OCI-LY3 (cell line): Measurements from ENCODE around the gene SPA17.

ENCODE experiments used
- H2AFZ ChIP-seq: fragments of 200-600, 300-600 bp; shearing (Covaris generic); 2 replicates; pipeline ENCODE4 v1.6.0; 2014; ENCODE audit warnings: antibody characterized with exemption, low read depth, low read length
- H3K27ac ChIP-seq: fragments of 200-600, 300-600 bp; sonication (generic); 2 replicates; pipeline ENCODE4 v1.5.1; 2014; ENCODE audit warnings: mild to moderate bottlenecking, low read length, moderate library complexity, mixed read lengths
- H3K27me3 ChIP-seq: fragments of 200-600, 300-600 bp; sonication (generic); 2 replicates; pipeline ENCODE4 v1.6.1; 2014; ENCODE audit warnings: low read depth, low read length, mixed read lengths
- H3K36me3 ChIP-seq: fragments of 200-600, 300-600 bp; sonication (generic); replicated peaks from 2 replicates; pipeline ENCODE3; 2014; ENCODE audit warnings: low read depth, low read length, mixed read lengths
- H3K4me1 ChIP-seq: fragments of 300-600, 200-600 bp; sonication (generic); 2 replicates; pipeline ENCODE4 v1.6.1; 2014; ENCODE audit warnings: low read length, mixed read lengths
- H3K4me2 ChIP-seq: fragments of 200-600, 300-600 bp; sonication (generic); 2 replicates; pipeline ENCODE4 v1.6.1; 2014; ENCODE audit warnings: low read length, mixed read lengths
- H3K4me3 ChIP-seq: fragments of 300-600, 200-600 bp; sonication (generic); 2 replicates; pipeline ENCODE4 v1.5.1; 2014; ENCODE audit warnings: antibody characterized with exemption, mild to moderate bottlenecking, low read length, moderate library complexity
- H3K79me2 ChIP-seq: fragments of 300-600, 200-600 bp; shearing (Covaris generic); 2 replicates; pipeline ENCODE4 v1.6.1; 2014; ENCODE audit warnings: mild to moderate bottlenecking, low read length, mixed read lengths
- H3K9ac ChIP-seq: fragments of 300-600, 200-600 bp; shearing (Covaris generic); 2 replicates; pipeline ENCODE4 v1.6.0; 2014; ENCODE audit warnings: mild to moderate bottlenecking, low read length, moderate library complexity
- H3K9me3 ChIP-seq: fragments of 200-600, 300-600 bp; shearing (Covaris generic); 2 replicates; pipeline ENCODE4 v1.6.1; 2014; ENCODE audit warnings: low read length, mixed read lengths; ENCODE audit not compliant: insufficient read depth
- H4K20me1 ChIP-seq: fragments of 200-600, 300-600 bp; sonication (generic); 2 replicates; pipeline ENCODE4 v1.6.1; 2016; ENCODE audit warnings: low read length, mixed read lengths; ENCODE audit not compliant: insufficient read depth
- EZH2phosphoT487 ChIP-seq: fragments of 200-600 bp; shearing (Covaris generic); IDR thresholded peaks from 2 replicates; pipeline ENCODE4 v1.6.1; 2018; ENCODE audit warnings: antibody characterized with exemption, mixed run types, low read depth
- TF ChIP-seq, protein P1 (sequence below): fragments of 200-600, 300-600 bp; sonication (generic); IDR thresholded peaks from 2 replicates; pipeline ENCODE4 v1.5.1; 2014; ENCODE audit warnings: antibody characterized with exemption, low read length, low read depth

The SPA17 gene

DNA sequence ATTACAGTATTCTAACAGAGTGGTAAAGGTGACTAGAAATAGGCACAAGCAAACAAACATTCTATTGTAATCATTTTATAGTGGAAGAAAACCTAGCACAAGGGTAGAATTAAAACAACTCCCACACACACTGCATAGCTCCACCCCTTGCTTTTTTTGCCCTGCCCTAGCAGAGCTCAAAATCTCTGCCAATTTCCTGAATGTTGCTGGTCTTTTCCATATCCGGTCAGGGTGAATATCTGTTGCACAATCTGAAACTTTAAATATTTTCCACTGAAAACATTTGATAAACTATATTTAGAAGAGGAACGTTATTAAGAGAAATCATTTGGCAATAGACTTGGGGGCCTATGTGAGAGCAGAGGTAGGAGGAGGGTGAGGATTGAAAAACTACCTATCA lies 2.7 kb downstream of the SPA17 start:
- H3K4me1 ChIP-seq, result peaks cover 11% of the 10 kb centered on the region
- H3K9ac ChIP-seq, result no peak overlapping the region
- no peak overlapping the region for H2AFZ ChIP-seq
- H3K27ac ChIP-seq, result no peak overlapping the region
- H4K20me1 ChIP-seq, result no peaks in the 10 kb centered on the region
- no peaks in the 10 kb centered on the region for H3K27me3 ChIP-seq
- no peaks in the 10 kb centered on the region for H3K36me3 ChIP-seq
- no peak for TF ChIP-seq EZH2phosphoT487
- TF ChIP-seq, protein P1, sequence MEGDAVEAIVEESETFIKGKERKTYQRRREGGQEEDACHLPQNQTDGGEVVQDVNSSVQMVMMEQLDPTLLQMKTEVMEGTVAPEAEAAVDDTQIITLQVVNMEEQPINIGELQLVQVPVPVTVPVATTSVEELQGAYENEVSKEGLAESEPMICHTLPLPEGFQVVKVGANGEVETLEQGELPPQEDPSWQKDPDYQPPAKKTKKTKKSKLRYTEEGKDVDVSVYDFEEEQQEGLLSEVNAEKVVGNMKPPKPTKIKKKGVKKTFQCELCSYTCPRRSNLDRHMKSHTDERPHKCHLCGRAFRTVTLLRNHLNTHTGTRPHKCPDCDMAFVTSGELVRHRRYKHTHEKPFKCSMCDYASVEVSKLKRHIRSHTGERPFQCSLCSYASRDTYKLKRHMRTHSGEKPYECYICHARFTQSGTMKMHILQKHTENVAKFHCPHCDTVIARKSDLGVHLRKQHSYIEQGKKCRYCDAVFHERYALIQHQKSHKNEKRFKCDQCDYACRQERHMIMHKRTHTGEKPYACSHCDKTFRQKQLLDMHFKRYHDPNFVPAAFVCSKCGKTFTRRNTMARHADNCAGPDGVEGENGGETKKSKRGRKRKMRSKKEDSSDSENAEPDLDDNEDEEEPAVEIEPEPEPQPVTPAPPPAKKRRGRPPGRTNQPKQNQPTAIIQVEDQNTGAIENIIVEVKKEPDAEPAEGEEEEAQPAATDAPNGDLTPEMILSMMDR, result no peak
- no peaks in the 10 kb centered on the region for H3K9me3 ChIP-seq
- no peaks in the 10 kb centered on the region for H3K79me2 ChIP-seq
- H3K4me2 ChIP-seq, result no peak overlapping the region
- H3K4me3 ChIP-seq, result no peak overlapping the region

DNA sequence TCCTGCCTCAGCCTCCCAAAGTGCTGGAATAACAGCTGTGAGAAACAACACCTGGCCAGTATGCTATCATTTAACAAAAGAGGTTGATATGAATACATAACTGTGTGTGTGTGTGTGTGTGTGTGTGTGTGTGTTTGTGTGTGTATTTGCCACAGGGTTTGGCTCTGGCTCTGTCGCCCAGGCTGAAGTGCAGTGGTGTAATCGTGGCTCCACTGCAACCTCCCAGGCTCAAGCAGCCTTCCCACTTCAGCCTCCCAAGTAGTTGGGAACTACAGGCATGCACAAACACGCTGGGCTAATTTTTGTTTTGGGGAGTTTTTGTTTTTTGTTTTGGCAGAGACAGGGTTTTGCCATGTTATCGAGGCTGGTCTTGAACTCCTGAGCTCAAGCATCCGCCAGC lies 4.7 kb downstream of the SPA17 start:
- no peak overlapping the region for H3K9ac ChIP-seq
- TF ChIP-seq EZH2phosphoT487, result no peak
- TF ChIP-seq, protein P1, result no peak

GRCh38 chr11:124681421-124681820 lies 7.7 kb downstream of the SPA17 start:
- Histone ChIP-seq H3K4me2 (no peak overlapping the region), H2AFZ (no peak overlapping the region), H3K4me3 (no peak overlapping the region), H3K79me2 (no peaks in the 10 kb centered on the region), H3K4me1 (no peaks in the 10 kb centered on the region), H3K27me3 (no peaks in the 10 kb centered on the region), H4K20me1 (no peaks in the 10 kb centered on the region), H3K9me3 (peaks cover 15% of the 10 kb centered on the region), H3K9ac (no peak overlapping the region), H3K36me3 (peaks cover 6% of the 10 kb centered on the region), H3K27ac (no peak overlapping the region)
- no peak for TF ChIP-seq EZH2phosphoT487
- TF ChIP-seq, protein P1, result no peak

More for the DNA sequence above, 4.7 kb downstream of the SPA17 start:
- Histone ChIP-seq H3K4me2 (no peak overlapping the region), H4K20me1 (no peaks in the 10 kb centered on the region), H3K36me3 (peaks cover 6% of the 10 kb centered on the region), H3K9me3 (peaks cover 15% of the 10 kb centered on the region; the same call in 1 of the 2 replicates), H3K27me3 (no peaks in the 10 kb centered on the region), H3K27ac (no peak overlapping the region), H3K4me1 (peaks cover 5% of the 10 kb centered on the region), H3K79me2 (no peaks in the 10 kb centered on the region), H2AFZ (no peak overlapping the region), H3K4me3 (no peak overlapping the region)

DNA sequence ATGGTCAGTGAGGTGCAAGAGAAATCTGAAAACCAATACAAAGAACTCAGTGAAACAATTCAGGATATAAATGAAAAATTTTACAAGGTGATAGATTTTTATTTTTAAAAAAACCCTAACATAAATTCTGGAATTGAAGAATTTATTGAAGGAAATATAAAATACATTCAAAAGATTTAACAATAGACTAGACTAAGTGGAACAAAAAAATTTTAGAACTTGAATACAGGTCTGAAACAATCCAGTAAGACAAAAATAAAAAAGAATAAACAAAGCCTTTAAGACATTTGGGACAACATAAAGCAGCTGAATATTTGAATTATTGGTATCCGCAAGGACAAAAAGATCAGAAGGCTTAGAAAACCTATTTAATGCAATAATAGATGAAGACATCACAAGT lies 8.7 kb downstream of the SPA17 start:
- no peaks in the 10 kb centered on the region for H3K79me2 ChIP-seq
- H3K9ac ChIP-seq, result no peak overlapping the region
- no peaks in the 10 kb centered on the region for H3K27me3 ChIP-seq
- H3K4me2 ChIP-seq, result no peak overlapping the region
- no peak overlapping the region for H3K4me3 ChIP-seq
- H3K27ac ChIP-seq, result no peak overlapping the region
- no peak overlapping the region for H2AFZ ChIP-seq
- H3K4me1 ChIP-seq, result no peaks in the 10 kb centered on the region
- H3K9me3 ChIP-seq, result peaks cover 15% of the 10 kb centered on the region
- peaks cover 6% of the 10 kb centered on the region for H3K36me3 ChIP-seq
- no peaks in the 10 kb centered on the region for H4K20me1 ChIP-seq
- TF ChIP-seq EZH2phosphoT487, result no peak
- TF ChIP-seq, protein P1, result no peak
